ENCODE measurements around the gene SMIM43.
"Not testable (repeated sequence)": the region's sequence is repeated elsewhere in the genome, so short reads cannot be mapped to it uniquely, and the experiment has no call there.

The SMIM43 gene

DNA sequence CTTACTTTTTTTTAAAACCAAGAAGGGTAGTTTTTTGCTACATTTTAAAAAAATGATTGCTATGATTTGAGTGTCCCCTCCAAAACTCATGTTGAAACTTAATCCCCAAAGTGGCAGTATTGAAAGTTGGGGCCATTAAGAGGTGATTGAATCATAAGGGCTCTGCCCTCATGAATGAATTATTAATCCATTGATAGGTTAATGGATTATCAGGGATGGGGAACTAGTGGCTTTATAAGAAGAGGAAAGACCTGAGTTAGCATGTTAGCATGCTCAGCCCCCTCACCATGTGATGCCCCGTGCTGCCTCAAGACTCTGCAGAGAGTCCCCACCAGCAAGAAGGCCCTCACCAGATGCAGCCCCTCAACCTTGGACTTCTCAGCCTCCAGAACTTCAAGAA lies 31.0 kb downstream of the SMIM43 start:
- no peak for DNase-seq

- not testable (repeated sequence) for DNase-seq
These were observed 35.2 kb downstream of the SMIM43 start for GRCh38 chr4:121729753-121730152.

DNA sequence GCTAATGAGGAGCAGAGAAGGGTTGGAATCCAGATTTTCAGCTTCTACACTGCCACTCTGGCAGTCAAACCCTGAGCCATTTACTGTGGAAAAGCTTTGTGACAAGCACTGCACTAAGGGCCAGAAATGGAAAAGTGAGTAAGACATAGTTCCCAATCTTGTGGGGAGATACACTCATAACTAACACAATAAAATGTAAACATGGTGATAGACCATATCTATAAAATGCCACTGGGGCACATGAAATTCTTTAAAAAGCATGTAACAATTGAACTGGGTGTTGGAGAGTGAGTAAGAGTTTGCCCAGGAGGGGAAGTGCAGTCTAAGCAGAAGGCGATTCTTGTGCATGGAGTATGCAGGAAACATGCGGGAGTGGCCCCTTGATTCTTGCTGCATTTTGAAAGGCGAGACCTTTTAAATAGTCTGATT lies 36.2 kb downstream of the SMIM43 start:
- DNase-seq: no peak

DNA sequence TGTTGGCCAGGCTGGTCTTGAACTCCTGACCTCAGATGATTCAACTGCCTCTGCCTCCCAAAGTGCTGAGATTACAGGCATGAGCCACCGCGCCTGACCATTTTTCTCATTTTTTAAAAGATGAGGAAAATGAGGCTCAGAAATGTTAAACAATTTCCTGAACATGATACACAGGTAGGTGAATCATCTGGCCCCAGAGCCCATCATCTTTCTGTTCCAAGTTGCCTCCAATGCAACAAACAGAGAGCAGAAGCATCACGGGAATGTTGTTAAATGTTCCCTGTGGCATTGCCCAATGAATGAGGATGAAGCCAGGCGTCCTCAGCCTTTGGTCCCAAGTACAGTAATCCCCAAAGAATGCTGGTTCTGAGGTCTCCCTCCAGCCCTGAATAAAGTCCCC lies 36.9 kb downstream of the SMIM43 start:
- DNase-seq: no peak

- DNase-seq: peak; percentile 27
These were observed 38.2 kb downstream of the SMIM43 start for GRCh38 chr4:121726642-121727268.

DNA sequence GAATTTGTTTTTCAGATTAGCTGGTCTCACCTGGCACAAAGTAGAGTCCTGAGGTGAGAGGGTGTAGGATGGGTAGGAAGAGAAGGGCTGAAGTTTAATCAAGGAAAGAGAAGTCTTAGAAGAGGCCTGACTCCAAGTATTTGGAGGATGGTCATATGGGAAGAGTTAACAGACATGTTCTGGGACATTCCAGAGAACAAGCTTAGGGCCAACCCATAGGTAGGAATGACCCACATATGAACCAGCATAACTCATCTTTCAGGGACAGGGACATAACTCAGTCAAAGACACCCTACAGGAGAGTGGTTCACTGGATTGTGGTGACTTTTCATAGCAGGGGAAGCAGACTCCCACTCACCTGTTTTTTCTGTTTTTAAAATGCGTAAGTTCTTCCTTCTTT lies 40.3 kb downstream of the SMIM43 start:
- DNase-seq: no peak

DNA sequence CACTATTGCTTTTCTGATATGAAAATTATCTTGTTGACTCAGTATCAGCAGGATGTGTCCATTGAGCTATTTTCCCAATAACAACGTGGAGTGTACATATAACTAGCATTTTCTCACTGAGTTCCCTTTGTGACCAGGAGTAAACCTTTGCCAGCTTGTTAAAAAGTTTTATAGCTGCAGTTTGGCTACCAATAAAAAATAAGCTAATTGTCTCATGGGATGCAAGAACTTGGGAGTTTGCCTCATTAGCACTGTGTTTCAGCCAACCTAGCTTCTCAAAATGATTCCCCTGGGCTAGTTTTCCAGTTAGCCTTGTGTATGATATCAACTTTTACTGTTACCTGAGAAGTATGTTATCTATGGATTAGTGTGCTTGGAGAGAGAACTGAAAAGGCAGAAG lies 43.3 kb downstream of the SMIM43 start:
- DNase-seq: no peak

GRCh38 chr4:121720109-121720508 lies 44.9 kb downstream of the SMIM43 start:
- no peak for DNase-seq

GRCh38 chr4:121717680-121718237 lies 47.2 kb downstream of the SMIM43 start:
- DNase-seq: no peak

DNA sequence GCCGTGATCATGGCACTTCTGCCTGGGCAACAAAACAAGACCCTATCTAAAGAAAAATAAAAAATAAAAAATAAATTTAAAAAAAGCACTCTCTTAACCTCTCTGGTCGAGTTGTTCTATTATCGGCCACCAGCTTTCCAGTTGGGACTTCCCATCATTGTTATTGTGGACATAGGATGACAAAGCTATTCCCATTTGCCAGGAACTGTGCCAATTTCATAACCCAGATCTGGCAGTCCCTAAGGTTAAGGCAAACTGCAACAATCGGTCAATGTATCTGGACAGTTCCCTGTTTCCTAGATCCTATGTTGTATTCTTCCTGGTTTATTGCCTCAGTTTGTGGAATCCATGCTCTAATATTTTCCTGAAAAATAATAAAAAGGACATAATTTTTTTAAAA lies 50.4 kb downstream of the SMIM43 start:
- no peak for DNase-seq

GRCh38 chr4:121712783-121713182 lies 52.2 kb downstream of the SMIM43 start:
- no peak for DNase-seq

GRCh38 chr4:121712001-121712651 lies 52.8 kb downstream of the SMIM43 start:
- no peak for DNase-seq

DNA sequence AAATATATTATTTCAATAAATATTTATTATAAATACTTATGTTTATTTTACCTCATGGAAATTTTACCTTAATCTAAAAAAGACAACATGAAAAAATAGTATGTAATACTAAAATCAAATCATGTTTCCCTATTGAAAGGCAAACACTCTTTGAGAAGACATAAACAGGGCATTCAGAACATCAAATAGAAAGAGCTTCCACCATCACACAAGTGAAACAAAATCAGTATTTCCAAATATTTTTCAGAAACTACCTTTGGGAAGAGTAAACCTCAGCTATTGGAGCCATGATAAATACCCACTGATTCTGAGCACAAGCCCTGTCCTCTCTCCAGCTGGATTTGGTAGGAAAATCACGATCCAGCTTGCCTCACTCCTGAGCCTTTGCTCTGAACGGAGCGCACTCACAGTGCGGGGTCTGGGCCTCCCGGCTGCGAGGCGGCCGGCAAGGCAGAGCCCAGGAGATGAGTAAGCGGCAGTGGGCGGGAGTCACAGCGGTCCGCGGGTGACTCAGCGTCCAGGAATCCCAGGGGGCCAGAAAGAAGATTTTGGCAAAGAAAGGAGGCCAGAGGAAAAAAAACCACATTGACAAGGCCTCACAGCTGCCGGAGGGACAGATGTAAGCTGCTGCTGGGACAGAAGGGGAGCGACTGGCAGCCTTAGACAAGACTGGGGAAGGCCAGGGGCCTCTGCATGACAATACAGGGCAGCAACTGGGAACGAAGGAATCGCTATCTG lies 53.5 kb downstream of the SMIM43 start:
- no peak for DNase-seq

GRCh38 chr4:121709766-121710405 lies 55.1 kb downstream of the SMIM43 start:
- no peak for DNase-seq

Data from central memory CD4-positive, alpha-beta T cell (primary cell).